ENCODE data around the gene TRAF1.
A peak's percentile ranks its signal among the peaks of the same experiment; 100 is the strongest.

Gene TRAF1

GRCh38 chr9:120940573-120940972 is 14.0 kb upstream of the TRAF1 start:
- no peak for TF ChIP-seq CTCF (conservative IDR thresholded peaks at IDR 0.05)
- H3K27ac ChIP-seq: peak overlapping the region; percentile 95

GRCh38 chr9:120938851-120939250 is 12.3 kb upstream of the TRAF1 start:
- TF ChIP-seq CTCF (conservative IDR thresholded peaks at IDR 0.05): no peak
- no peak overlapping the region; the same call in 1 of the 2 replicates for H3K27ac ChIP-seq

- TF ChIP-seq CTCF (conservative IDR thresholded peaks at IDR 0.05): no peak
- peak overlapping the region; percentile 89 for H3K27ac ChIP-seq
Measured at GRCh38 chr9:120937596-120937995, 11.0 kb upstream of the TRAF1 start.

GRCh38 chr9:120937127-120937526 is 10.5 kb upstream of the TRAF1 start:
- H3K27ac ChIP-seq: peak overlapping the region; percentile 89
- no peak for TF ChIP-seq CTCF (conservative IDR thresholded peaks at IDR 0.05)

- TF ChIP-seq CTCF (conservative IDR thresholded peaks at IDR 0.05): peak; percentile 2
- H3K27ac ChIP-seq: peak overlapping the region; percentile 89
Measured at GRCh38 chr9:120936764-120937122, 10.1 kb upstream of the TRAF1 start.

GRCh38 chr9:120936011-120936763 is 9.6 kb upstream of the TRAF1 start:
- H3K27ac ChIP-seq: peak overlapping the region; percentile 89
- peak; percentile 98 for TF ChIP-seq CTCF (conservative IDR thresholded peaks at IDR 0.05)

GRCh38 chr9:120935383-120935857 is 8.8 kb upstream of the TRAF1 start:
- TF ChIP-seq CTCF (conservative IDR thresholded peaks at IDR 0.05): no peak
- H3K27ac ChIP-seq: peak overlapping the region; percentile 89

Measured in VCaP (cell line).